OCI-LY1 (cell line): ENCODE measurements around the gene BOC.

ENCODE experiments used
- H2AFZ ChIP-seq: fragments of 200-600 bp; sonication (generic), shearing (Covaris generic); 2 replicates; pipeline ENCODE4 v1.6.0; 2014; ENCODE audit warnings: antibody characterized with exemption, mild to moderate bottlenecking, low read length
- H3F3A ChIP-seq: fragments of 200-600 bp; sonication (generic), shearing (Covaris generic); 2 replicates; pipeline ENCODE4 v1.6.0; 2014; ENCODE audit warnings: mild to moderate bottlenecking, antibody characterized with exemption, low read length, moderate library complexity; ENCODE audit not compliant: insufficient read depth
- H3K27ac ChIP-seq: fragments of 200-600 bp; sonication (generic); 2 replicates; pipeline ENCODE4 v1.5.1; 2014; ENCODE audit warnings: low read length, mixed run types, mild to moderate bottlenecking, low read depth; ENCODE audit not compliant: poor library complexity, severe bottlenecking
- H3K27me3 ChIP-seq: fragments of 200-600 bp; sonication (generic); 2 replicates; pipeline ENCODE4 v1.6.0; 2014; ENCODE audit warnings: antibody characterized with exemption, mild to moderate bottlenecking, low read length, moderate library complexity; ENCODE audit not compliant: insufficient read depth
- H3K36me3 ChIP-seq: fragments of 200-600 bp; sonication (generic); 2 replicates; pipeline ENCODE4 v1.6.1; 2014; ENCODE audit warnings: mild to moderate bottlenecking, antibody characterized with exemption, low read length, moderate library complexity, mixed read lengths; ENCODE audit not compliant: insufficient read depth
- H3K4me1 ChIP-seq: fragments of 200-600 bp; sonication (generic); 2 replicates; pipeline ENCODE4 v1.5.1; 2014; ENCODE audit warnings: mild to moderate bottlenecking, low read length, moderate library complexity; ENCODE audit not compliant: insufficient read depth, severe bottlenecking
- H3K4me2 ChIP-seq: fragments of 200-600 bp; sonication (generic), shearing (Covaris generic); 2 replicates; pipeline ENCODE4 v1.6.1; 2014; ENCODE audit warnings: low read length
- H3K4me3 ChIP-seq: fragments of 200-600 bp; sonication (generic); 2 replicates; pipeline ENCODE4 v1.5.1; 2014; ENCODE audit warnings: low read length, low read depth, mild to moderate bottlenecking, mixed read lengths; ENCODE audit not compliant: poor library complexity, severe bottlenecking
- H3K79me2 ChIP-seq: fragments of 200-600 bp; shearing (Covaris generic); 2 replicates; pipeline ENCODE4 v1.6.1; 2016; ENCODE audit warnings: mixed run types, low read length, mixed read lengths; ENCODE audit not compliant: insufficient read depth
- H3K9ac ChIP-seq: fragments of 200-600 bp; sonication (generic), shearing (Covaris generic); 2 replicates; pipeline ENCODE4 v1.6.1; 2014; ENCODE audit warnings: mild to moderate bottlenecking, low read length, mixed read lengths
- H3K9me2 ChIP-seq: fragments of 200-600 bp; sonication (generic), shearing (Covaris generic); 2 replicates; pipeline ENCODE4 v1.6.1; 2014; ENCODE audit warnings: low read depth, mild to moderate bottlenecking, low read length, mixed read lengths
- H3K9me3 ChIP-seq: fragments of 200-600 bp; shearing (Covaris generic); 2 replicates; pipeline ENCODE4 v1.6.1; 2014; ENCODE audit warnings: low read length, mixed read lengths
- H4K20me1 ChIP-seq: fragments of 200-600 bp; sonication (generic), shearing (Covaris generic); 2 replicates; pipeline ENCODE4 v1.6.0; 2016; ENCODE audit warnings: mild to moderate bottlenecking, low read length; ENCODE audit not compliant: insufficient read depth
- EZH2 ChIP-seq: fragments of 200-600 bp; sonication (generic), shearing (Covaris generic); IDR thresholded peaks from 2 replicates; pipeline ENCODE4 v1.8.0; 2017; ENCODE audit warnings: borderline replicate concordance, mixed run types, mild to moderate bottlenecking, antibody characterized with exemption, low read length, moderate library complexity, mixed read lengths
- TF ChIP-seq, protein P1 (sequence below): fragments of 200-600 bp; sonication (generic), shearing (Covaris generic); IDR thresholded peaks from 2 replicates; pipeline ENCODE4 v1.5.1; 2017; ENCODE audit warnings: mild to moderate bottlenecking, antibody characterized with exemption, low read length, moderate library complexity, mixed read lengths

BOC gene

DNA sequence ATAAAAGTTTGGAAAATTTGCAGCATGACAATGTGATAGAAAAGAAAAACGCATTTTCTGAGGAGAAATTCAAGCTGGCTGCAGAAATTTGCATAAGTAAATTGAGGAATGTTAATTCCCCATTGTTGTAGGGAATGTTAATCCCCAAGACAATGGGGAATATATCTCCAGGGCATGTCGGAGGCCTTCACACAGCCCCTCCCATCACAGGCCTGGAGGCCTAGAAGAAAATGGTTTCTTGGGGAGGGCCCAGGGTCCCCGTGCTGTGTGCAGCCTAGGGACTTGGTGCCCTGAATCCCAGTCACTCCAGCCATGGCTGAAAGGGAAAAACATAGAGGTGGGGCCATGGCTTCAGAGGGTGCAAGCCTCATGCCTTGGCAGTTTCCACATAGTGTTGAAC is 101.1 kb downstream of the BOC start:
- H4K20me1 ChIP-seq, result no peaks in the 10 kb centered on the region
- H3K4me1 ChIP-seq, result no peaks in the 10 kb centered on the region
- H2AFZ ChIP-seq, result no peak overlapping the region
- H3K9ac ChIP-seq, result no peak overlapping the region
- no peaks in the 10 kb centered on the region for H3K27me3 ChIP-seq
- no peaks in the 10 kb centered on the region for H3F3A ChIP-seq
- no peaks in the 10 kb centered on the region for H3K9me2 ChIP-seq
- H3K27ac ChIP-seq, result no peak overlapping the region
- H3K4me2 ChIP-seq, result no peak overlapping the region
- H3K9me3 ChIP-seq, result peaks cover 2% of the 10 kb centered on the region
- TF ChIP-seq, protein P1, sequence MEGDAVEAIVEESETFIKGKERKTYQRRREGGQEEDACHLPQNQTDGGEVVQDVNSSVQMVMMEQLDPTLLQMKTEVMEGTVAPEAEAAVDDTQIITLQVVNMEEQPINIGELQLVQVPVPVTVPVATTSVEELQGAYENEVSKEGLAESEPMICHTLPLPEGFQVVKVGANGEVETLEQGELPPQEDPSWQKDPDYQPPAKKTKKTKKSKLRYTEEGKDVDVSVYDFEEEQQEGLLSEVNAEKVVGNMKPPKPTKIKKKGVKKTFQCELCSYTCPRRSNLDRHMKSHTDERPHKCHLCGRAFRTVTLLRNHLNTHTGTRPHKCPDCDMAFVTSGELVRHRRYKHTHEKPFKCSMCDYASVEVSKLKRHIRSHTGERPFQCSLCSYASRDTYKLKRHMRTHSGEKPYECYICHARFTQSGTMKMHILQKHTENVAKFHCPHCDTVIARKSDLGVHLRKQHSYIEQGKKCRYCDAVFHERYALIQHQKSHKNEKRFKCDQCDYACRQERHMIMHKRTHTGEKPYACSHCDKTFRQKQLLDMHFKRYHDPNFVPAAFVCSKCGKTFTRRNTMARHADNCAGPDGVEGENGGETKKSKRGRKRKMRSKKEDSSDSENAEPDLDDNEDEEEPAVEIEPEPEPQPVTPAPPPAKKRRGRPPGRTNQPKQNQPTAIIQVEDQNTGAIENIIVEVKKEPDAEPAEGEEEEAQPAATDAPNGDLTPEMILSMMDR, result no peak
- TF ChIP-seq EZH2, result no peak
- H3K79me2 ChIP-seq, result no peaks in the 10 kb centered on the region
- H3K36me3 ChIP-seq, result no peaks in the 10 kb centered on the region
- no peak overlapping the region for H3K4me3 ChIP-seq

DNA sequence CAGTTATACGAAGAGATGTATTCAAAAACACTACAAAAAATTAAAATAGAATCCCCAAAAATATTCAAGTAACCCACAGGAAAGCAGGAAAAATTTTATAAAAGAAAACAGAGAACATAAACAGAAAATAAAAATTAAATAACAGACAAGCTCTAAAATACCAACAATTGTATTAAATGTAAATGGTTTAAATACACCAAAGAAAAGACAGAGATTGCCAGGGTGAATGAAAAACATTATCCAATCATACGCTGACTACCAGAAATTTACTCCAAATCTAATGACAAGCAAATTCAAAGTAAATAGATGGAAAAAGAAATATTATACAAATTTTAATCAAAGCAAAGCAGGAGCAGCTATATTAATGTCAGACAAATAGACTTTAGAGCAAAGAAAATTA is 103.6 kb downstream of the BOC start:
- no peaks in the 10 kb centered on the region for H3K79me2 ChIP-seq
- H3K4me1 ChIP-seq, result no peaks in the 10 kb centered on the region
- no peaks in the 10 kb centered on the region for H3F3A ChIP-seq
- no peak overlapping the region for H2AFZ ChIP-seq
- no peak overlapping the region for H3K27ac ChIP-seq
- H3K9me2 ChIP-seq, result no peaks in the 10 kb centered on the region
- H3K36me3 ChIP-seq, result no peaks in the 10 kb centered on the region
- no peak for TF ChIP-seq EZH2
- TF ChIP-seq, protein P1, result no peak
- no peaks in the 10 kb centered on the region for H3K27me3 ChIP-seq
- H4K20me1 ChIP-seq, result no peaks in the 10 kb centered on the region
- H3K9me3 ChIP-seq, result peaks cover 2% of the 10 kb centered on the region
- H3K4me3 ChIP-seq, result no peak overlapping the region
- no peak overlapping the region for H3K9ac ChIP-seq
- no peak overlapping the region for H3K4me2 ChIP-seq

DNA sequence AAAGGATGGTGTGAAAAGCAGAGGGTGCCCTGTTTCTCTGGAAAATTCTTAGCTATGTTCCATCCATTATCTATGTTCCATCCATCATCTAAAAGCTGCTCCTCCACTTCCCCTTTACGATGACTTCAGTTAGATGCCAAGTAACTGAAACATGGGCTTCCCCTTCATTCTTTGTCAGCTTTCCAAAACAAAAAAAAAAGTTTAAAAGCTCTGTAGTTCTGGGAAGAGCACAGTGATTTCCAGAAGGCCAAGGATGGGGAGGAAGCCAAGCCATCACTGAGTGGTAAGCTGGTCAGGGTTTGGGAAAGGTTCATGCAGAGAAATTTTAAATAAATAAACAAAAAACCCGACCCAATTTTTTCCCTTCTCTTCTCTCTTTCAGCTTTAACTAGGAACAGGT is 118.4 kb downstream of the BOC start:
- Histone ChIP-seq H3K4me1 (no peaks in the 10 kb centered on the region), H3K9me3 (no peaks in the 10 kb centered on the region), H3K9ac (no peak overlapping the region), H3K4me3 (no peak overlapping the region), H3K4me2 (no peak overlapping the region), H3F3A (no peaks in the 10 kb centered on the region), H3K27ac (no peak overlapping the region), H3K9me2 (no peaks in the 10 kb centered on the region), H3K79me2 (no peaks in the 10 kb centered on the region), H4K20me1 (no peaks in the 10 kb centered on the region), H3K36me3 (no peaks in the 10 kb centered on the region), H3K27me3 (no peaks in the 10 kb centered on the region), H2AFZ (no peak overlapping the region)
- TF ChIP-seq, protein P1, result no peak
- no peak for TF ChIP-seq EZH2
